ENCODE measurements around the gene ZDHHC6.
"Not testable (repeated sequence)": the region's sequence is repeated elsewhere in the genome, so short reads cannot be mapped to it uniquely, and the experiment has no call there.

Gene ZDHHC6

GRCh38 chr10:112442063-112442462 lies 4.7 kb downstream of the ZDHHC6 start:
- no peak for DNase-seq

- DNase-seq, result no peak
These were observed 5.2 kb downstream of the ZDHHC6 start for GRCh38 chr10:112441520-112441919.

GRCh38 chr10:112438356-112438755 lies 8.4 kb downstream of the ZDHHC6 start:
- no peak for DNase-seq

- no peak for DNase-seq
These were observed 11.6 kb downstream of the ZDHHC6 start for GRCh38 chr10:112434988-112435619.

- DNase-seq, result no peak
These were observed 13.6 kb downstream of the ZDHHC6 start for GRCh38 chr10:112433136-112433535.

GRCh38 chr10:112429654-112430230 lies 17.0 kb downstream of the ZDHHC6 start:
- no peak for DNase-seq

GRCh38 chr10:112429147-112429546 lies 17.6 kb downstream of the ZDHHC6 start:
- no peak for DNase-seq

- DNase-seq, result no peak
These were observed 20.6 kb downstream of the ZDHHC6 start for GRCh38 chr10:112426111-112426510.

GRCh38 chr10:112424651-112425050 lies 22.1 kb downstream of the ZDHHC6 start:
- DNase-seq, result no peak

GRCh38 chr10:112421731-112422130 lies 25.0 kb downstream of the ZDHHC6 start:
- no peak for DNase-seq

- no peak for DNase-seq
These were observed 34.0 kb downstream of the ZDHHC6 start for GRCh38 chr10:112412696-112413095.

- no peak for DNase-seq
These were observed 37.0 kb downstream of the ZDHHC6 start for GRCh38 chr10:112409755-112410154.

GRCh38 chr10:112409299-112409698 lies 37.4 kb downstream of the ZDHHC6 start:
- DNase-seq, result no peak

- DNase-seq, result no peak
These were observed 39.0 kb downstream of the ZDHHC6 start for GRCh38 chr10:112407696-112408095.

- DNase-seq, result not testable (repeated sequence)
These were observed 39.9 kb downstream of the ZDHHC6 start for GRCh38 chr10:112406806-112407205.

GRCh38 chr10:112404617-112405016 lies 42.1 kb downstream of the ZDHHC6 start:
- no peak for DNase-seq

GRCh38 chr10:112402917-112403316 lies 43.8 kb downstream of the ZDHHC6 start:
- no peak for DNase-seq

GRCh38 chr10:112397592-112397991 lies 49.1 kb downstream of the ZDHHC6 start:
- no peak for DNase-seq

GRCh38 chr10:112395809-112396530 lies 50.7 kb downstream of the ZDHHC6 start:
- DNase-seq, result no peak

GRCh38 chr10:112394475-112394875 lies 52.2 kb downstream of the ZDHHC6 start:
- no peak for DNase-seq

GRCh38 chr10:112393827-112394226 lies 52.9 kb downstream of the ZDHHC6 start:
- no peak for DNase-seq

GRCh38 chr10:112393341-112393740 lies 53.4 kb downstream of the ZDHHC6 start:
- no peak for DNase-seq

- no peak for DNase-seq
These were observed 56.5 kb downstream of the ZDHHC6 start for GRCh38 chr10:112390125-112390703.

GRCh38 chr10:112389271-112389822 lies 57.4 kb downstream of the ZDHHC6 start:
- no peak for DNase-seq
